Calu3 (cell line): ENCODE results near the gene TASOR2. TPM values are rescaled to one million over a fixed set of nuclear protein-coding genes. Genes with fewer than 3 reads are reported as not detected.

Source experiments
- BruUV-seq: library from RNA; stranded (reverse); fragments of 400-500 nt; replicated peaks from 2 replicates; lab custom pipeline; 2021; lab: Mats Ljungman, UMichigan
- CTCF ChIA-PET: fragments of 300-600 bp; sonication (Branson Sonifier 250); formaldehyde crosslinking; loops from one replicate; lab custom pipeline; 2022; ENCODE audit warnings: antibody characterized with exemption; lab: Charles Lee
- DNase-seq: peaks from one replicate; pipeline ENCODE4 v3.0.0; 2022
- H3K27ac Mint-ChIP-seq: one replicate; pipeline ENCODE4 v1.8.0; 2022; ENCODE audit warnings: mixed read lengths; ENCODE audit not compliant: unreplicated experiment
- H3K27me3 Mint-ChIP-seq: one replicate; pipeline ENCODE4 v1.8.0; 2022; ENCODE audit warnings: mixed read lengths; ENCODE audit not compliant: unreplicated experiment
- H3K36me3 Mint-ChIP-seq: one replicate; pipeline ENCODE4 v1.8.0; 2022; ENCODE audit warnings: mild to moderate bottlenecking, moderate library complexity, mixed read lengths; ENCODE audit not compliant: insufficient read depth, unreplicated experiment
- H3K4me1 Mint-ChIP-seq: one replicate; pipeline ENCODE4 v1.8.0; 2022; ENCODE audit warnings: mild to moderate bottlenecking, low read depth, mixed read lengths; ENCODE audit not compliant: unreplicated experiment
- H3K4me3 Mint-ChIP-seq: one replicate; pipeline ENCODE4 v1.8.0; 2022; ENCODE audit warnings: mild to moderate bottlenecking, low read depth, moderate library complexity, mixed read lengths; ENCODE audit not compliant: unreplicated experiment
- H3K9me3 Mint-ChIP-seq: one replicate; pipeline ENCODE4 v1.8.0; 2022; ENCODE audit warnings: low read depth, mixed read lengths; ENCODE audit not compliant: unreplicated experiment
- intact Hi-C: fragments of 100-400 bp; cut with micrococcal nuclease; formaldehyde crosslinking; loops from one replicate; pipeline ENCODE4 v1.10.0; 2022; ENCODE audit not compliant: unreplicated experiment
- total RNA-seq: library from RNA; stranded (reverse); gene quantifications from 2 replicates; pipeline ENCODE4 v1.2.3, GENCODE V29; 2022
- TF ChIP-seq, protein P1 (sequence below): fragments of 200-600 bp; IDR thresholded peaks from one replicate; pipeline ENCODE4 v1.8.0; 2022; ENCODE audit warnings: antibody characterized with exemption; ENCODE audit not compliant: unreplicated experiment

TASOR2 gene
- total RNA-seq, 1 experiment from 2014 or later = 88.9 TPM

DNA sequence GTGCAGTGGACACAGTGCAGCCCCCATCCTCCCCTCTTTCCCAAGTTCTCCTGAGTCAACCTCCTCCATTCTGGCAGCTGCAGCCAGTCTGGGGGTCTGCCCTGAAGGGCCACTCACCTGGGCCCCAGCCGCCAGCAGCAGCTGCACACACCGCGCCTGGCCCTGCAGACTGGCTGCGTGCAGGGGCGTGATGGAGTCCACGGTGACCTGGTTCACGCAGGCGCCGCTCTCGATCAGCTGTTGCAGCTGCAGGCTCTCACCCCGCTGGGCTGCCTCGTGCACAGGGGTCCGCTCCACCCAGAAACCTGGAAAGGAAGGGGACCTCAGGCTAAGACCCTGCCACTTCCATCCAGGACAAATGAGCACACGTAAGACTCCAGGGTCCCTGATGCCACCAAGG lies 31.9 kb upstream of the TASOR2 start:
- TF ChIP-seq, protein P1, sequence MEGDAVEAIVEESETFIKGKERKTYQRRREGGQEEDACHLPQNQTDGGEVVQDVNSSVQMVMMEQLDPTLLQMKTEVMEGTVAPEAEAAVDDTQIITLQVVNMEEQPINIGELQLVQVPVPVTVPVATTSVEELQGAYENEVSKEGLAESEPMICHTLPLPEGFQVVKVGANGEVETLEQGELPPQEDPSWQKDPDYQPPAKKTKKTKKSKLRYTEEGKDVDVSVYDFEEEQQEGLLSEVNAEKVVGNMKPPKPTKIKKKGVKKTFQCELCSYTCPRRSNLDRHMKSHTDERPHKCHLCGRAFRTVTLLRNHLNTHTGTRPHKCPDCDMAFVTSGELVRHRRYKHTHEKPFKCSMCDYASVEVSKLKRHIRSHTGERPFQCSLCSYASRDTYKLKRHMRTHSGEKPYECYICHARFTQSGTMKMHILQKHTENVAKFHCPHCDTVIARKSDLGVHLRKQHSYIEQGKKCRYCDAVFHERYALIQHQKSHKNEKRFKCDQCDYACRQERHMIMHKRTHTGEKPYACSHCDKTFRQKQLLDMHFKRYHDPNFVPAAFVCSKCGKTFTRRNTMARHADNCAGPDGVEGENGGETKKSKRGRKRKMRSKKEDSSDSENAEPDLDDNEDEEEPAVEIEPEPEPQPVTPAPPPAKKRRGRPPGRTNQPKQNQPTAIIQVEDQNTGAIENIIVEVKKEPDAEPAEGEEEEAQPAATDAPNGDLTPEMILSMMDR = no peak
- CTCF ChIA-PET = no interaction called here
- Mint-ChIP-seq H3K36me3 (peaks cover 9% of the 10 kb centered on the region), H3K4me3 (no peak overlapping the region), H3K4me1 (no peaks in the 10 kb centered on the region), H3K9me3 (no peaks in the 10 kb centered on the region), H3K27me3 (no peaks in the 10 kb centered on the region), H3K27ac (no peak overlapping the region)
- no peak for DNase-seq
- intact Hi-C loops = no loop called here
- BruUV-seq = no TSS peak

DNA sequence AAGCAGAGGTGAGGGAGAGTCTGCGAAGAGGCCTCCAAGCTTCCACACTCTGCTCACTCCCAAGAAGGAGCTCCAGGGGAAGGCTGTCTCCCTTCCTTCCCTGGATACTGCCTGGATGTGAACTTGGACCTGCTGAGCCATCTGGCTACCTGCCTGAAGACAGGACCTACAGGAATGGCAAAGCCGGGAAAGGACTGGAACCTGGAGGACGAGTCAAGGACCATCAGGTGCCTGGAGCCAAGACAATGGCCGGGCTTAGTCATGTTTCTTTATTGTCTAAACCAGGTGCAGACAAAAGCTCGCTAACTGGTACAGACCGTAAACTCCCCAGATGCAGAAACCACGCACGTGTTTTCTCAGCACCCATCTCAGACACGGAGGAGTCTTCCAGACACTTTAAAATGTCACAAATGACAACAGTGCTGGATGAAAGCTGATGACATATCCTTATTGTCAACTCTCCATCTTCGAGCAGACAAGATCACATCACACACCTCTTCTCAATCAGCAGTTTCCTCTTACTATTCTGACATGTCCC lies 30.4 kb upstream of the TASOR2 start:
- Mint-ChIP-seq H3K27me3 (no peaks in the 10 kb centered on the region), H3K4me3 (no peak overlapping the region), H3K9me3 (no peaks in the 10 kb centered on the region), H3K4me1 (peaks cover 3% of the 10 kb centered on the region), H3K36me3 (peaks cover 9% of the 10 kb centered on the region), H3K27ac (no peak overlapping the region)
- DNase-seq = no peak
- intact Hi-C loops = no loop called here
- no TSS peak for BruUV-seq
- TF ChIP-seq, protein P1 = no peak
- CTCF ChIA-PET = interaction anchor here (0.6 to 0.7 kb wide), 2 partner anchors 100 to 223 kb away, joined by 3 to 7 read pairs; no protein-coding TSS in a partner anchor

DNA sequence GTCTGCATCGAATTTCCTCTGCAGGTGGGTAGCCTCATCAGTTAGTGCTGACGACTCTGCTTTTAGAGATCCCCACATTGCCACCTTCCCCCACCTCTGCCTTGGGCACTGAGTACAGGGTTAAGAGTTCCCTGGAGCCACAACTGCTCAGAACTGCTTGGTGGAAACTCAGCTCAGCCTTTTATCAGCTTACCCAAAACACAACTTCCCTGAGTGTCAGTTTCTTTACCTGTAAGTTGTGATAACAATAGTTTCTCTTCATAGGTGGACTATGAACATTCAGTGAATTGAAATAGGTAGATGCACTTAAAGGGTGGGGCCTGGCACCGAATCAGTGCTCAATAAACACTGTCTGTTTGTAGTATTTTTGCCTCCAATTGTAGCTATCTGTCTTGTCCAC lies 29.5 kb upstream of the TASOR2 start:
- Mint-ChIP-seq H3K4me1 (peaks cover 11% of the 10 kb centered on the region), H3K27me3 (no peaks in the 10 kb centered on the region), H3K27ac (no peak overlapping the region), H3K36me3 (peaks cover 14% of the 10 kb centered on the region), H3K4me3 (no peak overlapping the region), H3K9me3 (no peaks in the 10 kb centered on the region)
- intact Hi-C loops = no loop called here
- BruUV-seq = no TSS peak
- TF ChIP-seq, protein P1 = no peak
- CTCF ChIA-PET = interaction anchor here (0.6 kb wide), 1 partner anchor 164 kb away, joined by 3 read pairs; no protein-coding TSS in a partner anchor
- DNase-seq = no peak

DNA sequence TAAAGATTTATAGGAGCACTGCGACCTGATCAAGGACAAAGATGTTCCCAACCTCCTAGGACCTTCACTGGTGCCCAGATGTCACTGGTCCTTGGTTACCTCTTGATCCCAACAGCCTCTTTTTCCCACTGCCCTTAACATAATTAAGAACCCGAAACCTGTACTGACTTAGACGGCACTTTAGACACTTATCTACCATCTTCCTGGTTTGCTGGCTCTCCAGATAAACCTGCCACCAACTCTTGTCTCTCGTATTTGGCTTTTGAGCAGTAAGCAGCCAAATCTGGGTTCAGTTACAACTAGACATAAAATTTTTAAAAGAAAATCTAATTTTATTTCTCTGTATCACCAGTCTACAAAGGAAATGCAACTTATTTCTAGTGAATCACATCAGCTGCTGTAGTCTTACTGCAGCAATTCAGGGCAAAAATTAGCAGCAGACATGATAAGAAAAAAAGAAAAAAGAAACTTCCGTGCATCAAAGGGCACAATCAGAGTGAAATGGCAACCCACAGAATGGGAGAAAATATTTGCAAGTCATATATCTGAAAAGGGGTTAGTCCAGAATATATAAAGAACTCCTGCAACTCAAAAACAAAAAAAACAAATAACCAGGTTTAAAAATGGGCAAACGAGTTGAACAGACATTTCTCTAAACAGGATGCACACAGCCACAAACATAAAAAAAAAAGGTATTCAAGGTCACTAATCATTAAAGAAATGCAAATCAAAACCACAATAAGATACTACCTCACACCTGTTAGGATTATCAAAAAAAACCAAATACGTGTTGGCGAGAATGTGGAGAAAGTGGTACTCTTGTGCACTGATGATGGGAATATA lies 27.7 kb upstream of the TASOR2 start:
- no peak for DNase-seq
- Mint-ChIP-seq H3K27ac (no peak overlapping the region), H3K36me3 (peaks cover 10% of the 10 kb centered on the region), H3K9me3 (no peaks in the 10 kb centered on the region), H3K27me3 (no peaks in the 10 kb centered on the region), H3K4me3 (no peak overlapping the region), H3K4me1 (peaks cover 23% of the 10 kb centered on the region)
- TF ChIP-seq, protein P1 = no peak
- no TSS peak for BruUV-seq
- intact Hi-C loops = no loop called here
- CTCF ChIA-PET = no interaction called here
